GM19043 (cell line): Measurements from ENCODE around the gene ECI1.
"Not testable (repeated sequence)": the region's sequence is repeated elsewhere in the genome, so short reads cannot be mapped to it uniquely, and the experiment has no call there.

Experiments used
- ATAC-seq: cut with Tn5 transposase; IDR thresholded peaks from one replicate; pipeline ENCODE4 v1.9.1; 2021; ENCODE audit warnings: low read depth; ENCODE audit not compliant: unreplicated experiment

ECI1 gene

DNA sequence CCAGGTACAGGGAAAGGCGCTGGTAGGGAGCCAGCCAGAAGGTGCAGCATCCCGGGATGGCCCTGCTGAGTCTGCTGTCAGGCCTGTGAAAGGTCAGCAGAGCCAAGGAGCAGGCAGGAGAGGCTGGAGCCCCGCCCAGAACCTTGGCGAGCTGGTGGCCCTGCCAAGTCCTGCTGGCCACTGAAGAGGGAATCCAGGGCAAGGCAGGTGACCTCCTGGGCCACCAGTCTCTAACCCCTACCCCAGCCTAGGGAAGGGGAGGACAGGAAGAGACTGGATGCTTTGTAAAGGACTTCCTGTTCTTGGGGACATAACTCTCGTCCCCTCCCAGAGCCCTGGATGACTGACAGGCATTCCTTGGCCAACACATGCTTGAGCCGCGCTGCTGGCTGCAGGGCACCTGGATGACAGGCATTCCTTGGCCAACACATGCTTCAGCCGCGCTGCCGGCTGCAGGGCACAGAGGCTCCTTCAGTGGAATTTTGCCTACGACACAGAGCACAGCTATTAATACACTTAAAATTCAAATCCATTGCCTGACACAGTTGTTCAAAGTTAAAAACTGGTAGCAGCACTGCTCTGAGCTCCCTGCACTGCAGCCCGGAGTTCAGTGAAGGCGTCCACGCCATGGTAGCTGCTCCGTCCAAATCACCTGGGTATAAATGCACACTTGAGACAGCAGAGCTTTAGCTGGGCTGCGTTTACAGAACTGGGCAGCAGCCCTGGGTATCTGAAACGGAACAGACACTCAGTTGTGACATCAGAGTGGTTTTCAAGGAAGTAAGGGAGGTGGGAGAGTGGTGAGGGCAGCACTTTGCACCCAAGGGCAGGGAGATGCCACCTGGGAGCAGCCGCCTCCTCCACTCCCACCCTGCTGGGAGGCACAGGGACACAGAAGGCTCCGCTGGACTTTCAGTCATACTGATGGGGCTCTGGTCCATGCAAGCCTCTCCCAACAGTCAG lies 38.7 kb downstream of the ECI1 start:
- ATAC-seq = no peak

DNA sequence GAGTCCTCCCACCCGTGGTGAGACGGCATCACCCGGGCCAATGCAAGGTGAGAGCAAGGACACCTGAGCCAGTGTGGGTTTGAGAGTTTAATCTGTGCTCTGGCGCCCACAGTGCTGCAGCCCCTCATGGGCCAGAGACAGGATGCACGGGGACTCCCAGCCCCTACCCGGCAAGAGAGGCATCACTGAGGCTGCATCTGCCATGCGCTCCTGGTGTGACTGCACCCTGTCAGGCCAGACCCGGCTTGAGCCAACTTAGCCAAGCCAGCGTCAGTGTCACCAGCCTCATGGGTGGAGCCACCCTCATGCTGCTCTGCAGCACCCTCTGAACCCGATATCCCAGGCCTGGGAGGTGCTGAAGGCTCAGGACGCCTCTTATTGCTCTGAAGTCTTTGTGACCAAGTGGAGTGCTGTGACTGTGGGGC lies 39.5 kb downstream of the ECI1 start:
- no peak for ATAC-seq

DNA sequence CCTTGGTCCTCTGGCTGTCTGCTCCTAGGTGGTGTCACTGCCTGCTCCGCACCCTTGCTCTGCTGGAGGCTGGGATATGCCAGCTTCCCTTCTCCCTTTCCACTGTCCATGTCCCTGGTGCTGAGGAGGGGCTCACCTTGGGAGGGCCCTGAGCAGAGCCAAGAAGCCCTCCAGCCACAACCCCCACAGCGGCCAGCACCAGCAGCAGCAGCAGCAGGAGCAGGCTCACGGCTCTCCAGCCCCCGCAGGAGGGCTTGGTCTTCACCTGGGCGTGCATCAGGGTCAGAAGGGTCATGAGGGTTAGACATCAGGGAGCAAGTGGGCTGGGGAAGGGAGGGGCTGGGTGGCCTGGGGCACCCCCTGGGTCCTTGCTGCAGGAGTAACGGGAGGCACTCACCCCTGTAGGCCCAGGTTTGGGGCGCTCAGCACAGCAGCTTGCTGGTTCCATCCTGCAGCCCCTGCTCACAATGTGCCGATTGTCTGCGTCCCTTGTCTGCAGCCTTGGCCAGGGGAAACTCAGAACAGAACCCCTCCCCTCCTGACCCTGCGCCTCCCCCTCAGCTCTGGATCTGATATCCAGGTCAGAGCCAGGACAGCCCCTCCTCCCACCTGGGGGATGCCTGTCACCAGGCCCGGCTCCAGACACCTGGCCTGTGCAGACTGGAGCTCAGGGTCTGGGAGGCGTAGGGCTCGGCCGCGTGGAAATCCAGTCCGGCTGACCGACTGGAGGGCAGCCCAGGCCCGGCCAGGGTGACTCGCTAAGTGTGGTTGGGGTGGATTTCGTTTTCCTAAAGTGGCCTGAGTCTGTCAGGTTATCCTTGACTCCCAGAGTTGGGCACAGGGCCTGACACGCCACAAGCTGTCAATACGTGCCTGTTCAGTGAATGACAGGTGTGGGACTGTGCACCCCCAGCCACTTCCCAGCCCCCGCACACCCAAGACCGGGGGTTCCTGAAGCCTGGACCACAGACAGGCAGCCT lies 40.7 kb downstream of the ECI1 start, which contains the start of gene BRICD5:
BRICD5 (minus strand) TSS at position 478 of the 980 bp plus-strand sequence; CDS start at position 448, 30 bp downstream.
- no peak for ATAC-seq

DNA sequence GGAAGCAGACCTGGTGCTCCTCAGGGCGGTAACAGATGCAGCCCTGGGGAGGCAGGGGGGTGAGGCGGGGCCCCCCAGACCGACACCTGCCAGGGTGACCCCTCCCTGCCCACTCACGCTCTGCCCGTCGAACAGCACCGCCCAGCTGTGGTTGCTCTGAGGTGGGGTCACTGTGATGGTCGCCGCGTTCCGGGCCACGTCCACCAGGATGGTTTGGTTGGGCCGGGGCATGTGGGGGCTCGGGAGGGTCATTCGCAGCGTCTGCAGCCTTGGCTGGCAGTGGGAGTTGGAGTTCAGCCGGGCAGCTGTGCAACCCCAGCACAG lies 41.4 kb downstream of the ECI1 start:
- ATAC-seq = no peak

DNA sequence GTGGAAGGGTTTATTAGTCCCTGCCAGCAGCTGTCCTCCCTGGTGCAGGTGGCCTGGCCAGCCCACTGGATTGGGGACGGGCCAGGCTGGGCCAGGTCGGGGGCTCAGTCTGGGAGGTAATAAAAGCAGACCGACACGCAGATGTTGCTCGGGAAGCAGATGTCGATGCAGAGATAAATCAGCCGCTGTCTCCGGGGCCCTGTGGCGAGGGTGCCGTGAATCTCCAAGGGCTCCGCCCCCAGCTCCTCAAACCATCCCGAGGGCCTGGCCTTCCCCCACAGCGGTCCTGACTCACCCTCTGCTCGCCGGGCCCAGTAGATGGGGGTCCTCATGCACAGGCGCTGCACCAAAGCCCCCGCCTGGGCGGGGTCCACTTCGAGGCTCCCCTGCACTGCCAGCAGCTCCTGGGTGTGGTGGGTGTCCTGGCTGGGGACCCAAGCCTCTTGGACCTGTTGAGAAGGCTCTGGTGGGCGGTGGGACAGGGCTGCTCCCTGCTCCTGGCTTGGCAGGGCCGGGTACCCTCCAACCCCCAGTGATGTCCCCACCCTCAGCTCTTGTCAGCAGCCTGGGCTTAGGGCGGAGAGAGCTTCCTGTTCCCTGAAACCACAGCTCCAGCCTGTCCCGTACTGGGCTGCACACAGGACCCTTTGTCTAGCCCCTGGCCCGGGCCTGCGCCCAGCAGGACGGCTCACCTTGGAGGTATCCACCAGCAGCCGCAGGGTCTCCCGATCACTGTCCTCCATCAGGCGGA lies 42.0 kb downstream of the ECI1 start:
- ATAC-seq = no peak

DNA sequence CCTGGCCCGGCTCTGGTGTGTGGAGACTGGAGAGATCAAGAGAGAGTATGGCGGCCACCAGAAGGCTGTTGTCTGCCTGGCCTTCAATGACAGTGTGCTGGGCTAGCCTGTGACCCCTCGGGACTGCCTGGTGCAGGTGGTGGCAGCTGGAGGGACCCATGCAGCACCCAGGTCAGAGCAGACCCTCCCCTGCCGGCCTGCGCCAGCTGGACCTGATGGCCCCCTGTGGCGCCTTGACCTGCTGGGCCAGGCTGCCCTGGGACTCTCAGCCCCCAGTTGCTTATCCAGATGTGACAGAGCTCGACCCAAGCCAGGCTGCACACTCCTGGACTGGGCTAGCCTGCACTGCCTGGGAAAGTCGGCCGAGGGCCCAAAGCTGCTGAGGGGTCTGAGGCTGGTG lies 42.6 kb downstream of the ECI1 start:
- no peak for ATAC-seq

DNA sequence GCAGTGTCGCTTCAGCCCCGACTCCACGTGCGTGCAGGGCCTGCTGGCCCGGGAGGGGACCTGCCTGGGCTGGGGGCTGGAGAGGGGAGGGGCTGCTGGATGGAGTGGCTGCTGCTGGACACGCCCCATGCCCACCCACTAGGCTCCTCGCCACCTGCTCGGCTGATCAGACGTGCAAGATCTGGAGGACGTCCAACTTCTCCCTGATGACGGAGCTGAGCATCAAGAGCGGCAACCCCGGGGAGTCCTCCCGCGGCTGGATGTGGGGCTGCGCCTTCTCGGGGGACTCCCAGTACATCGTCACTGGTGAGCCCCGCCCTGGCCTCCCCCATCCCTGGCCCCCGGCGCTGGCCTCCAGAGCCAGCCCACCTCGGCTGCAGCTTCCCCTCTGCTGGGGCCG lies 43.1 kb downstream of the ECI1 start:
- ATAC-seq = no peak

DNA sequence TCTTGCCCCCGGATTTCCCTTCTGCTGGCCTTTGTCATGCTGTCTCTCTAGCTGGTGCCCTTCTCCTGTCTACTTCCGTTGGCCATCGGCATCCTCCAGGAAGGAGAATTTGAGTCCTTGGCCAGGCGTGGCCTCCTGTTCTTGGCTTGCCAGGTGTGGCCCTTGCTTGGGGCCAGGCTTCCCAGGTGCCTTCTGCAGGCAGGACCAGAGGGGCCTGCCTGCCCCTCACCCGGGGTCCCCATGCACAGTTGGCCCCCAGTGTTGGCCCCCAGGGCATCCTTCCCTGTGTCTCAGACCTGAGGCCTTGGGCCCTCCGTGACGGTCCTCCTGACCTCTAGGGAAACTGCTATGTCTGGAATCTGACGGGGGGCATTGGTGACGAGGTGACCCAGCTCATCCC lies 43.5 kb downstream of the ECI1 start:
- no peak for ATAC-seq

DNA sequence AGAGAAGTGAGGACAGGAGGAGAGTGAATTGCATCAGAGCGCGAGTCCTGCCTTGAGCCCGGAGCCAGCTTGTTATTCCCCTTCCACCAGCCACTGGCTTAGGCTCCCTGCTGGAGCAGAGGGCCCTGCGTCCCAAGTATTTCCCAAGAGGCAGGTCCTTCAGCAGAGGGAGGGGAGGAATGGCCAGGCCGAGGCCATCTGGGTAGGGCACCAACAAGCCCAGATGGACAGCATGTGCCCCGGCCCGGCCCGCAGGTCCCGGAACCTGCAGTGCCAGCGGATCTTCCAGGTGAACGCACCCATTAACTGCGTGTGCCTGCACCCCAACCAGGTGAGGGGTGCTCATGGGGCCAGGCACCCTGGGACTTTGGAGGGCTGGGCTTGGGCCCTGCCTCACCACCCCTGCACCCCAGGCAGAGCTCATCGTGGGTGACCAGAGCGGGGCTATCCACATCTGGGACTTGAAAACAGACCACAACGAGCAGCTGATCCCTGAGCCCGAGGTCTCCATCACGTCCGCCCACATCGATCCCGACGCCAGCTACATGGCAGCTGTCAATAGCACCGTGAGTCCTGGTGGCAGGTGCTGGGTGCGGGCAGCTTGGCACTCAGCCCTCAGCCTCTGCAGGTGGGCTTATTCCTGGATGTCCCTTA lies 44.5 kb downstream of the ECI1 start:
- no peak for ATAC-seq

DNA sequence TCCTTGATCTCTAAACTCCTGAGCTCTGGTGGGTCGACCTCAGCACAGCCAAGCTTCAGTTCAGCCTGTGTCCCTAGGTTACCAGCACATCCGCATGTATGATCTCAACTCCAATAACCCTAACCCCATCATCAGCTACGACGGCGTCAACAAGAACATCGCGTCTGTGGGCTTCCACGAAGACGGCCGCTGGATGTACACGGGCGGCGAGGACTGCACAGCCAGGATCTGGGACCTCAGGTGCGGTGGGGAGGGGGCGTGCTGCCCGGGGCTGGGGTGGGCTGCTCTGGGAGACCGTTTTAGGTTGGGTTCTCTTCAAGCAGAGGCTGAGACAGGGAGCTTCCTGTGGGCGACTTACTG lies 45.0 kb downstream of the ECI1 start:
- ATAC-seq = no peak

DNA sequence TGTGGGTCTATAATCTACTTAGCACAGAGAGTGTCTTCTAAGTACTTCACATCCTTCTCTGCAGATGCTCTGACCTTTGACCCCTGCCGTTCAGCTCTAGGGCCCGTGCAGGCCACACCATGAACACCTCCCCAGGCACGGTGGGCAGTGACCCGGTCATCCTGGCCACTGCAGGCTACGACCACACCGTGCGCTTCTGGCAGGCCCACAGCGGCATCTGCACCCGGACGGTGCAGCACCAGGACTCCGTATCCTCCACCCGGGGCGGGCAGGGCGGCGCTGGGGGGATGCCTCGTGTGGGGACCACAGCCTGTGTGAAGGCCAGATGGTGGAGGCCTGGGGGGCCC lies 45.4 kb downstream of the ECI1 start:
- no peak for ATAC-seq

DNA sequence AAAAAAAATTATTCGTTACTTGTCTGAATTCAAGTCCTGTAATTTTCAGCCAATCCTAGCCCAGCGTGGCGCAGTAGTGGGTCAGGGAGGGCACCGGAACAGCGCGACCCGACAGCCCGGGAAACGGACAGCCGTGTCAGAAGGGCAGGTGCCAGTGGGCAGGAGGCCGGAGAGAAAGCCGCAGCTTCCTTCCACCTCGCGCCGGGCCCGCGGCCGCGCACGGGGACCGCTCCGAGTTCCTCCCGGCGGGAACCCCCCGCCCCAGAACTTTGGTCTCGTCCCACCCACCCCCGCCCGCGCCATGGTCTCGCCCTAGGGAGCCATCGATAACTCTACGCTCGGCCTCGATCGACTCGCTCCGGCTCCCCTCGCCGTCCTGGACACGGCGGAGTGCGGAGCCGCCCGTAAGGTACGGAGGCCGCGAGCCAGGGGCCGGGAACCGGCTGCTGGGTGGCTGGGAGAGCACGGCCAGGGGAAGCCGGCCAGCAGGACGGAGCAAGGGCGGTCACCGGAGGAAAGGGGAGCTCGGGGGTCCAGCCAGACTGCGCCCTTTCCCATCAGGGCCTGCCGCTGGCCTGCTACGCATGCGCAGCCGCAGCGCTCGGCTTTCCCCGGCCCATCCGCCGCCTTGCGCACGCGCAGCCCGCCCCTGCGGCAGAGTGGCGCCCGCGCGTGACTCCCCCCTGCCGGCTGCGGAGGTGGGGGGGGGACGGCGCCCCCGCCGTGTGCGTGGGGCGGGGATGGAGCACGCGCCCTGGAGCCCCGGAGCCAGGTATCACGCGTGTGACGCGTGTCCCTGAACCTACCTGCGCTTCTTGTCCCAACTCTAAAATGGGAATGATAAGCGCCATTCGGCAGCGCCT lies 46.1 kb downstream of the ECI1 start, which contains the start of gene MLST8:
MLST8 (plus strand) TSS at position 351 of the 863 bp plus-strand sequence. CDS start 632 bp downstream, outside the sequence.
- ATAC-seq = peak; percentile 62

DNA sequence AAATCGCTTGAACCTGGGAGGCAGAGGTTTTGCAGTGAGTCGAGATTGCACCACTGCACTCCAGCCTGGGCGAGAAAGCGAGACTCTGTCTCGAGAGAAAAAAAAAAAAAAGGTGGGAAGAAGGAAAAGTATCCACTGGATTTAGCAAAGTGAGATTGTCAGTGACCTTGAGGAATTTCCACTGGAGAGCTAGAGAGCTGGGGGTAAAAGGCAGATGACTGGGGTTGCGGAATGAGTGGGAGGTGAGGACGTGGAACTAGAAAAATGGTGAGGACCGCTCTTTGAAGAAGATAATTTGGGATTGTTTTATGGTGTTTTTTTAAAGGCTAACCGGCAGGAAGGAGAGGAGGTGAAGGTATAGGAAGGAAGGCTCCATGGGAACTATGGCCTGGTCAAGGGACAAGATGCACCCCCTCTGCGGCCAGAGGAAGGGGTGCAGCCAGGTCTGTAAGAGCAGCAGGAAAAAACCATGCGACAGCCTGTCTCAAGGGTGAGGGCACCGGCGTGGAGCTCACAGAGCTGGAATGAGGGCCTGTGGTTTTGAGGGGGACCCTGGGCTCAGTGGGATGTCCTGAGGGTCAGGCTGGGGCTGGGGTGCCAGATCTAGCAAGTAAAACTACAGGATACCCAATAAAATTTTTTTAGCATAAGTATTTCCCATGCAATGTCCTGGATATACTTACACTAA lies 46.8 kb downstream of the ECI1 start:
- no peak for ATAC-seq

DNA sequence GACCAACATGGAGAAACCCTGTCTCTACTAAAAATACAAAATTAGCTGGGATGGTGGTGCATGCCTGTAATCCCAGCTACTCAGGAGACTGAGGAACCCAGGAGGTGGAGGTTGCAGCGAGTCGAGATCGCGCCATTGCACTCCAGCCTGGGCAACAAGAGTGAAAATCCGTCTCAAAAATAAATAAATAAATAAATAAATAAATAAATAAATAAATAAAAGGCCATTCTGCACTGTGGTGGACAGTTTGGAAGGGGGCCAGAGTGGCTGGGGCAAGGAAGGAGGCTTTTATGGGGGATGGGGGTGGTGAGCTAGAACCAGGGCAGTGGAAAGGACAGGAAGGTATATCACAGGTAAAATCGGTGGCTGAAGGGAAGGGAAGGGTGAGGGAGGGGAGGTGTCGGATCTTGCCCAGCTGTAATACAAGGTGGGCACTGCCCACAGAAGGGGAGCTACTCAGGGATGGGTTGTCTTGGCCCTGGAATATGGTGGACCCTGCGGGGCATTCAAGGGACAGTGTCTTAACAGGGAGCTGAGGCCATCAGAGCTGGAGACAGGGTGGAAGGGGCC lies 48.2 kb downstream of the ECI1 start:
- ATAC-seq = not testable (repeated sequence)

DNA sequence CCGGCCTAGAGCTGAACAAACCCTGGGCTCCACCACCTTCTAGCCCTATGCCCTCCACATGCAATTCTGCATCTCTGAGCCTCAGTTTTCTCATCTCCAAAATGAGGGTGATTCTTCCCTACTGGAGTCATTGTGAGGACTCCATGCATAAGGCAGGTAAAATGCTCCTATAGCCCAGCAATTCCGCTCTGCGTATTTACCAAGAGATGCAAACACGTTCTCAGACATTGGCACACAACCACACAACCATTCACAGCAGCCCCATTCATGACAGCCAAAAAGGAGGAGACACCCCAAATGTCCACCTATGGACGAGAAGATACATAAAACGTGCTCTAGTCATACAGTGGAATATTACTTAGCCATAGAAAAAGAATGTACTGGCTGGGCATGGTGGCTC lies 51.1 kb downstream of the ECI1 start:
- no peak for ATAC-seq

DNA sequence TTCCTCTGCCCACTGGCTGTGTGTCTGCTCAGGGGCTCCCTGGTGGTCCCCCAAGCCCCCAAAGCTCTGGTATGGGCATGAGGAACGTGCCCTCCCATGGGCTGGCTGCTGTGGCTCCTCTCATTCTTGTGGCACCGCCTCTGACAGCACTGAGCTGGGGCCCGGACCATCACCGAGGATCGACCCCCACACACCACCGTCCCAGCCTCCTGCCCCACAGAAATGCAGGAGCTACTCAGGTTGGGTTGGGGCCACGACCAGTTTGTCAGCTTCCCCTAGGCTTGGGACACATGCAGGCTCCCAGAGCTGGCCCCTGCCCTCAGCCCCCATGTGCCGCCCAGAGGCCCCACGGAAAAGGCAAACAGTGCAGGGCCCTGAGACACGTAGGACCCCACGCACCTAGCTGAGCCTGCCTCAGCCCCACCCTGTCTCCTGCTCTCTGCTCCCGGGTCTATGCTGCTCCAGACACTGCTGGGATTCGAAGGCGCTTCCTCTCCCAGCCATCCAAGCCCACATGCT lies 51.7 kb downstream of the ECI1 start:
- no peak for ATAC-seq

DNA sequence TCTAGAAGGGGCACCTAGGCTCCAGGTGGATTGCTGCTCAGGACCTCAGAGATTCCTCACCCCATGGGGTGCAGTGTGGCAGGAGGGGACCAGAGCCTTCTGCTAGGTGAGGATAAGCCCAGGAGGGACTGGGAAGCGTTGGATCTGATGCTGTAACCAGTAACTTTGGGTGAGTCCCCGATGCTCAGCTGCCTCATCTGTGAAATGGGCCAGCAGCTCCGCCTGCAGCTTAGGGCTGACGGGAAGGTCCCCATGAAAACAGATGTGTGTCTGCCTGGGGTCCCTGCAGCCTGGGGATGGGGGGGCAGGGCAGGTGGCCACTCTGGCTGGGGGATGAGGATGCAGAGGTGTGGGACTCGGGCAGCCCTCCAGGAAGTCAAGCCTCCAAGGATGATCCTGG lies 52.3 kb downstream of the ECI1 start:
- no peak for ATAC-seq

DNA sequence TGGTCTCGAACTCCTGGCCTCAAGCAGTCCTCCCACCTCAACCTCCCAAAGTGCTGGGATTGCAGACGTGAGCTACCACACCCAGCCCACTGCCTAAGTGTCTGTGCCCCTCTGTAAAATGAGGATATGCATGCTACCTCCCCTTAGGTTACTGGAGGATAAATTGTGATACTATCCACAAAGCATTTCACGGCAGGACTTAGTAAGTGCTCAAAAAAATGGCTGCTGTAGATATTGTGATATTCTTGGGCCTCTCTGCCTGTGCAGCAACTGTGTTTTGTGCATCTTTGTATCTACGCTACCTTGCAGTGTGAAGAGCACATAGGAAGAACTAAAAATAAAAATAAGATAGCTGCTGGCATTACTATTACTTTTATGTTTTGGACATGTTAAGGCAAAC lies 53.1 kb downstream of the ECI1 start:
- no peak for ATAC-seq
